H1 (cell line): ENCODE results near the gene ACTL8. TPM values are rescaled to one million over a fixed set of nuclear protein-coding genes. Genes with fewer than 3 reads are reported as not detected.

Experiments used
- BRCA1 ChIP-seq: IDR thresholded peaks from 2 replicates; pipeline ENCODE4 v1.6.1; 2012; ENCODE audit warnings: low read depth, low read length, improper control_type of control experiment
- CHD7 ChIP-seq: fragments of 300-600 bp; sonication (generic); IDR thresholded peaks from 2 replicates; pipeline ENCODE4 v1.7.1; 2012; ENCODE audit warnings: low read length, moderate library complexity, mild to moderate bottlenecking, inconsistent platforms; ENCODE audit not compliant: insufficient replicate concordance
- CTCF ChIP-seq, 3 experiments: IDR thresholded peaks; 1 replicate in 2 of 3; 2 replicates in 1 of 3; pipeline versions ENCODE4 v1.5.1 to v1.6.1; 2011; ENCODE audit warnings: low read length in 3 of 3, mild to moderate bottlenecking in 3 of 3, inconsistent platforms in 2 of 3, low read depth in 1 of 3, moderate library complexity in 1 of 3; ENCODE audit not compliant: insufficient read depth in 1 of 3; ENCODE audit errors: control extremely low read depth in 1 of 3
- SIX5 ChIP-seq: IDR thresholded peaks from 2 replicates; pipeline ENCODE4 v1.6.1; 2011; ENCODE audit warnings: mild to moderate bottlenecking, low read depth, low read length
- SRF ChIP-seq: IDR thresholded peaks from 2 replicates; pipeline ENCODE4 v1.6.1; 2011; ENCODE audit warnings: mild to moderate bottlenecking, low read depth, low read length, moderate library complexity
- polyA plus RNA-seq, 7 experiments: library from polyadenylated mRNA; depleted of rRNA in 3 of 7; stranded (reverse) in 5 of 7; unstranded in 2 of 7; fragments of >200 nt in 5 of 7; fragments of 200-250 nt in 2 of 7; gene quantifications; 1 replicate in 5 of 7; 2 replicates in 1 of 7; 4 replicates in 1 of 7; pipeline versions ENCODE4 v1.2.1 to v1.2.3, GENCODE V29; 2011 to 2013; ENCODE audit warnings: missing spikeins in 2 of 7, mixed read lengths in 2 of 7
- total RNA-seq: library from RNA; stranded (reverse); fragmentation: NEBNext Ultra II Directional; extraction: Animal tissue kit (Norgen Biotek cat#: 25700); gene quantifications from 2 replicates; pipeline ENCODE4 v1.2.1, GENCODE V29; 2021

Gene ACTL8
- total and polyA plus RNA-seq, 2 of the 8 experiments (the other 6 are each of a cell fraction or from before 2014, with no cell fraction given), result 0.33 to 0.47 TPM

- no peak for TF ChIP-seq CHD7
- TF ChIP-seq CTCF (IDR thresholded peaks at IDR 0.05; ENCODE audit: control extremely low read depth in 1 of 3, insufficient read depth in 1 of 3, low read depth in 1 of 3, low read length in 3 of 3), result peak; percentile 34 to 50 (median 50)
- no peak for TF ChIP-seq SRF
- no peak for TF ChIP-seq BRCA1
- TF ChIP-seq SIX5, result no peak
These were observed 14.1 kb upstream of the ACTL8 start (continued) for GRCh38 chr1:17741052-17741451.
